Naive thymus-derived CD4-positive, alpha-beta T cell (primary cell): ENCODE results near the gene MIER1. TPM values are rescaled to one million over a fixed set of nuclear protein-coding genes. Genes with fewer than 3 reads are reported as not detected.

Experiments used
- ATAC-seq: fragments of 150-1000 bp; cut with Tn5 transposase; 2 replicates; pipeline ENCODE4 v1.10.0; 2021; ENCODE audit warnings: mild to moderate bottlenecking, moderate library complexity
- CTCF ChIA-PET: fragments of 350-600 bp; sonication (Branson Sonifier 250); formaldehyde crosslinking; loops from one replicate; lab custom pipeline; 2021; ENCODE audit warnings: antibody characterized with exemption; lab: Charles Lee
- POLR2A ChIA-PET: fragments of 350-600 bp; sonication (Branson Sonifier 250); formaldehyde crosslinking; loops from one replicate; lab custom pipeline; 2021; ENCODE audit warnings: antibody characterized with exemption, inconsistent platforms; lab: Charles Lee
- DNase-seq, 9 donors: peaks; one replicate each; pipeline versions ENCODE4 v3.0.0 to v3.0.0-alpha.2; 2020 to 2022; ENCODE audit warnings: mixed read lengths in 1 of 9
- H3K27ac ChIP-seq: one replicate; pipeline ENCODE4 v1.7.0; 2013; ENCODE audit warnings: mild to moderate bottlenecking, low read depth, low read length, moderate library complexity
- H3K27me3 ChIP-seq, 2 donors: one replicate each; pipeline ENCODE4 v1.7.0; 2013; ENCODE audit warnings: low read length in 2 of 2, mild to moderate bottlenecking in 2 of 2, moderate library complexity in 2 of 2; ENCODE audit not compliant: control insufficient read depth in 2 of 2, insufficient read depth in 2 of 2
- H3K36me3 ChIP-seq, 3 experiments: 1 replicate in 2 of 3; 2 replicates in 1 of 3; pipeline ENCODE4 v1.7.0; 2013; ENCODE audit warnings: low read length in 3 of 3, mild to moderate bottlenecking in 3 of 3, moderate library complexity in 1 of 3; ENCODE audit not compliant: insufficient read depth in 3 of 3, control insufficient read depth in 2 of 3
- H3K4me1 ChIP-seq, 2 donors: one replicate each; pipeline ENCODE4 v1.7.0; 2013; ENCODE audit warnings: low read length in 2 of 2, mild to moderate bottlenecking in 2 of 2, moderate library complexity in 1 of 2; ENCODE audit not compliant: control insufficient read depth in 2 of 2, insufficient read depth in 2 of 2
- H3K4me3 ChIP-seq: 2 replicates; pipeline ENCODE4 v1.7.0; 2013; ENCODE audit warnings: mild to moderate bottlenecking, low read length
- H3K9me3 ChIP-seq, 3 experiments: 1 replicate in 2 of 3; 2 replicates in 1 of 3; pipeline ENCODE4 v1.7.0; 2013; ENCODE audit warnings: low read length in 3 of 3; ENCODE audit not compliant: control insufficient read depth in 2 of 3
- H3K27ac Mint-ChIP-seq, 9 donors: one replicate each; pipeline ENCODE4 v1.8.0; 2020 to 2022; ENCODE audit warnings: mixed read lengths in 9 of 9, mild to moderate bottlenecking in 8 of 9, moderate library complexity in 5 of 9, inconsistent platforms in 2 of 9
- H3K27me3 Mint-ChIP-seq, 5 donors: one replicate each; pipeline ENCODE4 v1.8.0; 2021 to 2022; ENCODE audit warnings: mixed read lengths in 5 of 5, mild to moderate bottlenecking in 1 of 5
- H3K36me3 Mint-ChIP-seq, 5 donors: one replicate each; pipeline ENCODE4 v1.8.0; 2020 to 2022; ENCODE audit warnings: mixed read lengths in 5 of 5, mild to moderate bottlenecking in 3 of 5, inconsistent platforms in 1 of 5
- H3K4me1 Mint-ChIP-seq, 7 donors: one replicate each; pipeline ENCODE4 v1.8.0; 2020 to 2022; ENCODE audit warnings: mixed read lengths in 7 of 7, mild to moderate bottlenecking in 3 of 7, inconsistent platforms in 1 of 7
- H3K4me3 Mint-ChIP-seq, 10 donors: one replicate each; pipeline ENCODE4 v1.8.0; 2020 to 2022; ENCODE audit warnings: mild to moderate bottlenecking in 10 of 10, mixed read lengths in 10 of 10, moderate library complexity in 6 of 10, inconsistent platforms in 2 of 10
- H3K9me3 Mint-ChIP-seq, 11 donors: one replicate each; pipeline ENCODE4 v1.8.0; 2020 to 2022; ENCODE audit warnings: mixed read lengths in 11 of 11, mild to moderate bottlenecking in 4 of 11, inconsistent platforms in 1 of 11, moderate library complexity in 1 of 11
- intact Hi-C, 2 donors: fragments of 100-400 bp; cut with micrococcal nuclease; formaldehyde crosslinking; loops; one replicate each; pipeline ENCODE4 v1.15.1; 2023
- polyA plus RNA-seq, 2 donors: library from polyadenylated mRNA; unstranded; fragments of 300-500 nt; fragmentation: Illumina TruSeq; gene quantifications; one replicate each; pipeline ENCODE4 v1.2.3, GENCODE V29; 2021
- total RNA-seq, 6 experiments: library from RNA in 5 of 6; stranded (reverse) in 5 of 6; gene quantifications; 1 replicate in 5 of 6; 2 replicates in 1 of 6; pipeline ENCODE4 v1.2.3 and lab custom pipeline; 2021 to 2026

The MIER1 gene
- total and polyA plus RNA-seq, 7 experiments from 2014 or later = 35.8 to 73.6 (median 68.5) TPM

- H3K27me3 Mint-ChIP-seq = no peaks in the 10 kb centered on the region
- peaks cover 13 to 66% (median 42%) of the 10 kb centered on the region in 5 donors for H3K36me3 Mint-ChIP-seq
- H3K4me1 Mint-ChIP-seq = peaks cover 0 to 18% (median 11%) of the 10 kb centered on the region in 7 donors
- ChIA-PET POLR2A (no interaction called here), CTCF (interaction anchor here (0.8 to 1.5 kb wide), 4 partner anchors 8 to 182 kb away, joined by 3 to 5 read pairs (median 3); no protein-coding TSS in a partner anchor)
- H3K4me1 ChIP-seq = no peaks in the 10 kb centered on the region
- no peak overlapping the region for H3K4me3 ChIP-seq
- H3K9me3 Mint-ChIP-seq = peaks cover 0 to 7% (median 0%) of the 10 kb centered on the region in 11 donors
- no peaks in the 10 kb centered on the region for H3K36me3 ChIP-seq
- H3K4me3 Mint-ChIP-seq = no peak overlapping the region
- DNase-seq = no peak
- ATAC-seq = no peak
- H3K27ac Mint-ChIP-seq = no peak overlapping the region
- no peaks in the 10 kb centered on the region for H3K27me3 ChIP-seq
- no peak overlapping the region for H3K27ac ChIP-seq
- no peaks in the 10 kb centered on the region for H3K9me3 ChIP-seq
- intact Hi-C loops = no loop called here
Observed at GRCh38 chr1:67031859-67032247, 107.1 kb downstream of the MIER1 start.

Other genes starting within 250 kb of the MIER1 start
- under 1 TPM in 1 of 5 experiments, not detected in 4; 0.46 TPM for gene DYNLT5, start 172.5 kb upstream of the MIER1 start, total RNA-seq
- not detected for gene DYNLT5, start 172.5 kb upstream of the MIER1 start, polyA plus RNA-seq
- not detected for gene INSL5, start 123.7 kb upstream of the MIER1 start, total RNA-seq
- gene INSL5, start 123.7 kb upstream of the MIER1 start, polyA plus RNA-seq = not detected
- 10 to 100 TPM in 1 of 5 experiments, 1 to 10 TPM in 4; 1.3 to 10.7 (median 9.7) TPM for gene DNAI4, start 134 bp upstream of the MIER1 start, total RNA-seq
- gene DNAI4, start 134 bp upstream of the MIER1 start, polyA plus RNA-seq = 1 to 10 TPM; 2.2 to 2.3 TPM
- 10 to 100 TPM in 4 of 5 experiments, 1 to 10 TPM in 1; 9.8 to 25.7 (median 15.4) TPM for gene SLC35D1, start 129.2 kb downstream of the MIER1 start, total RNA-seq
- gene SLC35D1, start 129.2 kb downstream of the MIER1 start, polyA plus RNA-seq = 1 to 10 TPM; 4.8 to 7.6 TPM
- not detected for gene C1orf141, start 210.0 kb downstream of the MIER1 start, total RNA-seq
- gene C1orf141, start 210.0 kb downstream of the MIER1 start, polyA plus RNA-seq = not detected
- under 1 TPM in 2 of 5 experiments, not detected in 3; 0.17 to 0.48 TPM for gene IL23R, start 241.5 kb downstream of the MIER1 start, total RNA-seq
- gene IL23R, start 241.5 kb downstream of the MIER1 start, polyA plus RNA-seq = under 1 TPM in 1 of 2 donors, not detected in 1; 0.09 TPM